DOHH2 (cell line): Measurements from ENCODE around the gene NEDD4L.

Experiments
- H3F3A ChIP-seq: fragments of 200-600 bp; sonication (generic), shearing (Covaris generic); 2 replicates; pipeline ENCODE4 v1.6.0; 2016; ENCODE audit warnings: antibody characterized with exemption, mild to moderate bottlenecking; ENCODE audit not compliant: control insufficient read depth, insufficient read depth
- H3K27ac ChIP-seq: fragments of 200-600 bp; sonication (generic); 2 replicates; pipeline ENCODE4 v1.5.1; 2014; ENCODE audit warnings: low read depth, mild to moderate bottlenecking, low read length, moderate library complexity
- H3K27me3 ChIP-seq: fragments of 200-600 bp; sonication (generic); 2 replicates; pipeline ENCODE4 v1.6.1; 2014; ENCODE audit warnings: mild to moderate bottlenecking, low read length, mixed read lengths; ENCODE audit not compliant: control insufficient read depth
- H3K36me3 ChIP-seq: fragments of 200-600 bp; sonication (generic); 2 replicates; pipeline ENCODE4 v1.6.1; 2014; ENCODE audit warnings: mild to moderate bottlenecking, low read length, moderate library complexity, mixed read lengths; ENCODE audit not compliant: control insufficient read depth
- H3K4me1 ChIP-seq: fragments of 200-600 bp; sonication (generic); 2 replicates; pipeline ENCODE4 v1.6.1; 2014; ENCODE audit warnings: mild to moderate bottlenecking, low read length, mixed read lengths; ENCODE audit not compliant: control insufficient read depth
- H3K4me2 ChIP-seq: fragments of 200-600 bp; sonication (generic); 2 replicates; pipeline ENCODE4 v1.6.0; 2014; ENCODE audit warnings: mild to moderate bottlenecking, low read length, moderate library complexity
- H3K4me3 ChIP-seq: fragments of 200-600 bp; sonication (generic); 2 replicates; pipeline ENCODE4 v1.5.1; 2014; ENCODE audit warnings: mild to moderate bottlenecking, low read length, mixed read lengths
- H3K79me2 ChIP-seq: fragments of 200-600 bp; sonication (generic); 2 replicates; pipeline ENCODE4 v1.6.1; 2014; ENCODE audit warnings: mild to moderate bottlenecking, low read length, mixed read lengths; ENCODE audit not compliant: control insufficient read depth
- H3K9me2 ChIP-seq: fragments of 200-600 bp; sonication (generic); replicated peaks from 2 replicates; pipeline ENCODE4 v1.6.1; 2014; ENCODE audit warnings: mild to moderate bottlenecking, low read length, mixed read lengths; ENCODE audit not compliant: control insufficient read depth
- H3K9me3 ChIP-seq: fragments of 200-600 bp; sonication (generic); 2 replicates; pipeline ENCODE4 v1.6.1; 2014; ENCODE audit warnings: antibody characterized with exemption, low read length, mixed read lengths; ENCODE audit not compliant: control insufficient read depth, insufficient read depth
- H4K20me1 ChIP-seq: fragments of 200-600 bp; sonication (generic); 2 replicates; pipeline ENCODE4 v1.6.0; 2014; ENCODE audit warnings: low read depth, mild to moderate bottlenecking, antibody characterized with exemption, low read length, moderate library complexity; ENCODE audit not compliant: control insufficient read depth, insufficient read depth
- EZH2phosphoT487 ChIP-seq: fragments of 200-600 bp; sonication (generic); IDR thresholded peaks from 2 replicates; pipeline ENCODE4 v1.6.1; 2017; ENCODE audit warnings: borderline replicate concordance, mild to moderate bottlenecking, antibody characterized with exemption, low read length, moderate library complexity, mixed read lengths
- TF ChIP-seq, protein P1 (sequence below): fragments of 200-600 bp; sonication (generic); IDR thresholded peaks from one replicate; pipeline ENCODE4 v1.5.1; 2014; ENCODE audit warnings: antibody characterized with exemption, mild to moderate bottlenecking, low read depth, low read length; ENCODE audit not compliant: poor library complexity, severe bottlenecking

Gene NEDD4L

DNA sequence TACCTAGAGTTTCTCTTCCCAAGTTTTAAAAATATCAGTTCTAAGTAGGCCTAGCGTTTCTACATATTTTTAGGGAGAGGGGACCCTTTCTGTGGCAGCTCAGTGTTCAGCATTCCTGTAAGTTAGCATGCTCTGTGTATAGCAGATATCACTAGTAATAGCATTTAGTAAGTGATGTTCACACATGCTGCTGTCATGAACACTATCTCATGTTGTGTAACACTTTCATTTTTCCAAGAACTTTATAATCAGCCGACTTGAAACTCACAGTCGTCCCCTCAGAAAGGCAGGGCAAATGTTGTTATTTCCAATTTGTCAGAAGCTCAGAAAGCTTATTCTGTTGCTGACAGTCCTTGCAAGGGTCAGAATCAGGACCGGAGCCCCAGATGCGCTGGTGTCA is 317.2 kb downstream of the NEDD4L start:
- Histone ChIP-seq H3K4me3 (peak overlapping the region; percentile 46; the same call in 1 of the 2 replicates), H3K27me3 (no peaks in the 10 kb centered on the region), H3K4me2 (peak overlapping the region; percentile 50), H4K20me1 (no peaks in the 10 kb centered on the region), H3K36me3 (peaks cover 45% of the 10 kb centered on the region), H3K4me1 (peaks cover 26% of the 10 kb centered on the region), H3K27ac (no peak overlapping the region), H3F3A (no peaks in the 10 kb centered on the region), H3K79me2 (no peaks in the 10 kb centered on the region), H3K9me3 (no peaks in the 10 kb centered on the region), H3K9me2 (no peaks in the 10 kb centered on the region)
- TF ChIP-seq EZH2phosphoT487, result no peak
- TF ChIP-seq, protein P1, sequence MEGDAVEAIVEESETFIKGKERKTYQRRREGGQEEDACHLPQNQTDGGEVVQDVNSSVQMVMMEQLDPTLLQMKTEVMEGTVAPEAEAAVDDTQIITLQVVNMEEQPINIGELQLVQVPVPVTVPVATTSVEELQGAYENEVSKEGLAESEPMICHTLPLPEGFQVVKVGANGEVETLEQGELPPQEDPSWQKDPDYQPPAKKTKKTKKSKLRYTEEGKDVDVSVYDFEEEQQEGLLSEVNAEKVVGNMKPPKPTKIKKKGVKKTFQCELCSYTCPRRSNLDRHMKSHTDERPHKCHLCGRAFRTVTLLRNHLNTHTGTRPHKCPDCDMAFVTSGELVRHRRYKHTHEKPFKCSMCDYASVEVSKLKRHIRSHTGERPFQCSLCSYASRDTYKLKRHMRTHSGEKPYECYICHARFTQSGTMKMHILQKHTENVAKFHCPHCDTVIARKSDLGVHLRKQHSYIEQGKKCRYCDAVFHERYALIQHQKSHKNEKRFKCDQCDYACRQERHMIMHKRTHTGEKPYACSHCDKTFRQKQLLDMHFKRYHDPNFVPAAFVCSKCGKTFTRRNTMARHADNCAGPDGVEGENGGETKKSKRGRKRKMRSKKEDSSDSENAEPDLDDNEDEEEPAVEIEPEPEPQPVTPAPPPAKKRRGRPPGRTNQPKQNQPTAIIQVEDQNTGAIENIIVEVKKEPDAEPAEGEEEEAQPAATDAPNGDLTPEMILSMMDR, result no peak

DNA sequence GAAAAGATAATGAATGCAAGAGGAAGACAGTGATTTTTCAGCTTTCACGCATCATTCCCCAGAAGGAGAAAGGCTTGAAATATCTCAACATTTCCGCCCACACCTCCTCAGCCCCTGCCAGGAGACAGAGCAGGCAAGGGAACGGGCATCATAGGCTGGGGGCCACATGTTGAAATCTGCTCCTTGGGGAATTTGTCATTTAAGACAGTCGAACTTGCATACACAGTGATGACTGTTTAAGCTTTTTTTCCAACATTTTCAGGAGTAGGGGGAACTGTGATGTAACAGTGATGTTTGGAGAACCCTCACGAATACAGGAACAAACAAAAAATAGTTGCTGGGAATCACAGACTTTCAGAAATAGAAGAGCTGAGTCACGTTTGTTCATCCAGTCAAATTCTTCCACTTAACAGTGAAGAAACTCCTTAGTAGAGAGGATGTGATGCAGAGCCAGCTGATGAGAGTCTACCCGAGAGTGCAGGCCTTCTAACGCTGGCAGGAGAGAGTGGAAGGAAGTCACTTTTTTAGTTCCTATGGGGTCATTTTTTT is 318.1 kb downstream of the NEDD4L start:
- no peaks in the 10 kb centered on the region for H3K9me2 ChIP-seq
- peak overlapping the region; percentile 6; the same call in 1 of the 2 replicates for H3K27ac ChIP-seq
- TF ChIP-seq EZH2phosphoT487, result no peak
- TF ChIP-seq, protein P1, result no peak
- no peaks in the 10 kb centered on the region for H3K27me3 ChIP-seq
- H3K9me3 ChIP-seq, result no peaks in the 10 kb centered on the region
- peak overlapping the region; percentile 50 for H3K4me2 ChIP-seq
- H3K4me1 ChIP-seq, result peaks cover 30% of the 10 kb centered on the region
- no peaks in the 10 kb centered on the region for H3K79me2 ChIP-seq
- H3K36me3 ChIP-seq, result peaks cover 53% of the 10 kb centered on the region
- H3K4me3 ChIP-seq, result peak overlapping the region; percentile 46
- H4K20me1 ChIP-seq, result no peaks in the 10 kb centered on the region
- H3F3A ChIP-seq, result no peaks in the 10 kb centered on the region

DNA sequence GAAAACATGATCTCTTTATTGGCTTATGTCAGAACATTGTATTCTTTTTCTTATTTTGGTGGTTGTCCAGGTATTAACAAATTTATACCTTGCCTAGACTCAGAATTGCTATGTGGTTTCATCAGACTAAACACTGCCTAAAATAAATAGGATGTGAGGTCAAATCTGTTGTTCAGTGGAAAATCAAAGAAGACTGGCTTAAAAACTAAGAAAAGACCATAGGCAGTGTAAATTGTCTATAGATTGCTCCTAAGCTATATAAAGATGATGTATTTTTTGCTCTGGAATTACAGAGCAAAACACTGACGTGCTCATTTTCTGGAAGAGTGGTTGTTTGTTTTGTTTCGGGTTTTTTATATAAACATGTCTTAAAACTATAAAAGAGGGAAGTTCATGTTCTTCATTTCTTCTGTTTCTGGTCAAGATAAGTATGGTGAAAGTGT is 318.8 kb downstream of the NEDD4L start:
- TF ChIP-seq, protein P1, result no peak
- no peak for TF ChIP-seq EZH2phosphoT487
- H3K4me3 ChIP-seq, result peak overlapping the region; percentile 46; the same call in 1 of the 2 replicates
- no peak overlapping the region for H3K27ac ChIP-seq
- peaks cover 37% of the 10 kb centered on the region for H3K4me1 ChIP-seq
- H3K36me3 ChIP-seq, result peaks cover 52% of the 10 kb centered on the region
- H3K9me2 ChIP-seq, result no peaks in the 10 kb centered on the region
- H3K27me3 ChIP-seq, result no peaks in the 10 kb centered on the region
- H3K9me3 ChIP-seq, result no peaks in the 10 kb centered on the region
- H3K4me2 ChIP-seq, result peak overlapping the region; percentile 50
- H3K79me2 ChIP-seq, result no peaks in the 10 kb centered on the region
- H4K20me1 ChIP-seq, result no peaks in the 10 kb centered on the region
- no peaks in the 10 kb centered on the region for H3F3A ChIP-seq
